ENCODE results near the gene ZDHHC22. TPM values are rescaled to one million over a fixed set of nuclear protein-coding genes. Genes with fewer than 3 reads are reported as not detected.

The ZDHHC22 gene
- total and polyA plus RNA-seq, 10 donors, result 0.02 TPM; not detected in 9

- intact Hi-C loops (cut with DNase I; ENCODE audit: low total_unique reads), result no loop called here
- 52 to 79% (median 68%) methylated on average over 4 of the region's 4 CpGs for WGBS, 5 donors
- H3K27me3 ChIP-seq (replicated peaks in 1 of 7), result peaks cover 3 to 92% (median 50%) of the 10 kb centered on the region in 7 donors
Observed at GRCh38 chr14:77144412-77145115, 3.0 kb upstream of the ZDHHC22 start.

GRCh38 chr14:77143071-77143470, 1.5 kb upstream of the ZDHHC22 start:
- H3K4me1 ChIP-seq, result peaks cover 20 to 36% (median 29%) of the 10 kb centered on the region in 6 donors
- TF ChIP-seq POLR2AphosphoS5 (IDR thresholded peaks at IDR 0.05) (no peak), CTCF (IDR thresholded peaks at IDR 0.05 in 8 of 11, conservative IDR thresholded peaks at IDR 0.05 in 3 of 11) (no peak), POLR2A (IDR thresholded peaks at IDR 0.05) (no peak)
- H3K9me3 ChIP-seq, result no peaks in the 10 kb centered on the region
- WGBS, 5 donors, result 4 to 16% (median 6%) methylated on average over 4 of the region's 4 CpGs
- H3K4me3 ChIP-seq, result no peak overlapping the region
- intact Hi-C loops (cut with DNase I; ENCODE audit: low total_unique reads), result no loop called here
- peak; percentile 48 for DNase-seq
- peaks cover 3 to 98% (median 65%) of the 10 kb centered on the region in 7 donors for H3K27me3 ChIP-seq (replicated peaks in 1 of 7)
- H3K36me3 ChIP-seq, result no peaks in the 10 kb centered on the region
- H3K27ac ChIP-seq, result no peak overlapping the region

More at GRCh38 chr14:77144412-77145115, 3.0 kb upstream of the ZDHHC22 start:
- Histone ChIP-seq H3K36me3 (no peaks in the 10 kb centered on the region), H3K4me3 (no peak overlapping the region), H3K4me1 (peaks cover 16 to 28% (median 24%) of the 10 kb centered on the region in 6 donors), H3K27ac (no peak overlapping the region), H3K9me3 (no peaks in the 10 kb centered on the region)
- TF ChIP-seq CTCF (IDR thresholded peaks at IDR 0.05 in 8 of 11, conservative IDR thresholded peaks at IDR 0.05 in 3 of 11) (no peak), POLR2A (IDR thresholded peaks at IDR 0.05) (no peak), POLR2AphosphoS5 (IDR thresholded peaks at IDR 0.05) (no peak)
- DNase-seq, result peak; percentile 23

- intact Hi-C loops (cut with DNase I; ENCODE audit: low total_unique reads), result no loop called here
- TF ChIP-seq POLR2A (IDR thresholded peaks at IDR 0.05) (no peak), POLR2AphosphoS5 (IDR thresholded peaks at IDR 0.05) (no peak)
- Histone ChIP-seq H3K27me3 (replicated peaks in 1 of 7) (peaks cover 3 to 100% (median 73%) of the 10 kb centered on the region in 7 donors), H3K4me3 (peak overlapping the region in 4 of 8 donors; percentile 34 to 65 (median 40)), H3K27ac (no peak overlapping the region), H3K4me1 (peaks cover 20 to 36% (median 29%) of the 10 kb centered on the region in 6 donors), H3K36me3 (no peaks in the 10 kb centered on the region), H3K9me3 (no peaks in the 10 kb centered on the region)
- DNase-seq, result peak; percentile 6
- 5 to 17% (median 10%) methylated on average over 8 to 9 of the region's 9 CpGs for WGBS, 5 donors
Observed at GRCh38 chr14:77142005-77142800, 612 bp upstream of the ZDHHC22 start.

- intact Hi-C loops (cut with DNase I; ENCODE audit: low total_unique reads), result no loop called here
- 2 to 3% (median 3%) methylated on average over 20 to 67 of the region's 67 CpGs for WGBS, 5 donors
- no peaks in the 10 kb centered on the region for H3K36me3 ChIP-seq
- H3K27me3 ChIP-seq (replicated peaks in 1 of 7), result peaks cover 3 to 100% (median 83%) of the 10 kb centered on the region in 7 donors
- H3K9me3 ChIP-seq, result no peaks in the 10 kb centered on the region
- TF ChIP-seq CTCF (IDR thresholded peaks at IDR 0.05 in 8 of 11, conservative IDR thresholded peaks at IDR 0.05 in 3 of 11), result no peak
- H3K4me1 ChIP-seq, result peaks cover 20 to 36% (median 29%) of the 10 kb centered on the region in 6 donors
- H3K27ac ChIP-seq, result no peak overlapping the region
- DNase-seq, result peak; percentile 46
- peak overlapping the region; percentile 13 to 65 (median 36) for H3K4me3 ChIP-seq
Observed at GRCh38 chr14:77140359-77141213, 1.0 kb downstream of the ZDHHC22 start.
